NCI-H2029 treated with DMSO at 0.1 percent for 48 hours (cell line): ENCODE measurements around the gene APCDD1L.

Experiments used
- DNase-seq: peaks from one replicate; lab custom pipeline; 2025; lab: John Stamatoyannopoulos, UW

The APCDD1L gene

DNA sequence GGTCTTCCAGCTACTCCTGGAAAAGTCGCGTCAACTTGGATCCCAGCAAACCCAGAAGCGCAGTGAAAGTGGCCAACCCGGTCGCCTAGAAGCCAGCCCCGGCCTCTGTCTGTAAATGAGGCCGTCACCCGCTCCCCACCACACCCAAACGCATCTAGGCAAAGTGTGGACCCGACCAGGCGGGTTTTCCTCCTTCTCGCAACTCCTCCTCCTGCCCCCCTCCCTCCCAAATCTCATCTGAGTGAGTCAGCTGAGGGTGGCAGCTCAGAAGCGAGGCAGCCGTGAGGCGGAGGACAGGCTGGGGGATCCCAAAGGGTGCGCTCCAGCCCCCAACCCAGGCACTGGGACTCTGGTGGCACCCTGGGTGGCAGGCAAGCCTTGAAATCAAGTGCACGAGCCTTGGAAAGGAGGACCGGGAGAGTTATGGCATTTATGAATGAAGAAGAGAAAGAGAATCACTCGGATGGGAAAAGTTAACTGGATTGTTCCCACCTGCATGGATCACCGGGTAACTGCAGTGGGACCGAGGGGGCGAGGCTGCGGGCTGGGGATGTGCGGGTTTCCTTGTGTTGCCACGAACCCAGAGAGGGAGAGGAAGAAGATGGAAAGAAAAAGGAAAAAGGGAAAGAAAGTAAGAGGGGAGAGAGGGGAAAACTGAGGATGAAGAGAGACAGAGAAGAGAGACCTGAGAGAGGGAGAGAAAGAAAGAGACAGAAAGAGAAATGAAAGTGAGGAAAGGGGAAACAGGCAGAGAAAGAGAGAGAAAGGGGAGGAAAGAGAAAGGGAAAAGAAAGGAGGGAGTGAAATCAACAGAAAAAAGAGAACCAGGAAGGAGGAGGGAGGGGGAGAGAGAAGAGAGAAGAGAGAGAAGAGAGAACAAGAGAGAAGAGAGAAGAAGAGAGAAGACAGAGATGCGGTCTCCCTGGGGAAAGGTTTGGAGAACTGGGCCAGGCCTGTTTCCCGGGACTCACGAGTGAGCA, at the start of gene APCDD1L:
Gene APCDD1L (minus strand): TSS at position 167 of the 980 bp plus-strand sequence. CDS start 692 bp downstream, outside the sequence.
- DNase-seq: no peak

DNA sequence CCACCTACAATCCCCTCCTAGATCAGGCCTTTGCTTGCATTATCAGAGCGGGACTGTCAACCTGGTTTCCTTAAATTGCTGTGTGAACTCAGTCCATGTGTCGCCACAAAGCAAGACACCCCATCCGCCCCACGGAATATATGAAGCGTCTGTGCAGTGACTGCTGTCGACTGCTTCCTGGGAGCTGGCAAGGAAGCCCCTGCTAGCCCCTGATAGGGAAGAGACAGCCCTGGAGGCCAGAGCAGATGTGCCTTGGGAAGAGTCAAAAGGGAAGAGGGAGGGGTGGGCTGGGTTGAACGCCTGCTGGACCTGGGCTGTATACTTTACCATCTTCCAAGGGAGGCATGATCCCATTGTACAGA, 44.1 kb upstream of the APCDD1L start:
- no peak for DNase-seq

DNA sequence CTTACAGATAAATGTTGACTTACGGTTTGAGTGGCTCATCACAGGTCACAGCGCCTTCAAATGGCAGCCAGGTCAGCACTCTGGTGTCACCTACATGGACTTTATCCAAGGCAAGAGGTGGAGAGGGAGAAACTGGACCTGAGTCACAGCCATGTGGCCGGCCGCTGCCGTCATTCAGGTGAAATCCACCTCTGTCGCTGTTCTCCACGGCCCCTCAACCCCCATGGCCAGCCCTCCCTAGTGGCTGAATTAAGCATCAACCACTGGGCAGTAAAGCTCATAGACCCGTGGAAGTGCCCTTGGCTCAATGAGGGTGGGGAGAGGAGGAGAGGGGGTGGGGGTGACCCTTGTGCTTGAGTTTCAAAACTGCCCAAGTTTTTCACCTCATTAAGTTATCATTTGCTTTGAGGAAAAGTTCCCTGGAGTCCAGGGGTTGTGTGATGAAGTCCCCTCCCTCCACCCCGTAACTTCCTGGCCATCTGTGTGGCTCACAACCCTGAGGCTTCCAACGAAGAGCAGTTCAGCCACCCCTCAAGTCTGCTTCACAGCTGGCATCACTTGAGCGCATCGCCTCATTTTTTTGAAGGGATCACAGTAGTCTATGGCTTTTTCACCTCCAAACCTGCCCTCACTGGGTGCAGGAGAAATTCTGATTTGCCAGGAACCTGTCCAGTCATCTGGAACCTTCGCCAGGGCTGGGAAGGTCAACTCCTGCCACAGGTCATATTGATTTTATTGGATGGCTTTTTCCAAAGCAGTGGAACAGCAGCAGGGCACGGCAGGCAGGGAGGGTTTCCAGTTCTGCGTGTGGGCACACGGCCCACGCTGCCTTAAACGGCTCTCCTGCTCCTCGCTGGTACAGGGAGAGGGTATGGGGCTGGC, 43.5 kb upstream of the APCDD1L start:
- DNase-seq: no peak

DNA sequence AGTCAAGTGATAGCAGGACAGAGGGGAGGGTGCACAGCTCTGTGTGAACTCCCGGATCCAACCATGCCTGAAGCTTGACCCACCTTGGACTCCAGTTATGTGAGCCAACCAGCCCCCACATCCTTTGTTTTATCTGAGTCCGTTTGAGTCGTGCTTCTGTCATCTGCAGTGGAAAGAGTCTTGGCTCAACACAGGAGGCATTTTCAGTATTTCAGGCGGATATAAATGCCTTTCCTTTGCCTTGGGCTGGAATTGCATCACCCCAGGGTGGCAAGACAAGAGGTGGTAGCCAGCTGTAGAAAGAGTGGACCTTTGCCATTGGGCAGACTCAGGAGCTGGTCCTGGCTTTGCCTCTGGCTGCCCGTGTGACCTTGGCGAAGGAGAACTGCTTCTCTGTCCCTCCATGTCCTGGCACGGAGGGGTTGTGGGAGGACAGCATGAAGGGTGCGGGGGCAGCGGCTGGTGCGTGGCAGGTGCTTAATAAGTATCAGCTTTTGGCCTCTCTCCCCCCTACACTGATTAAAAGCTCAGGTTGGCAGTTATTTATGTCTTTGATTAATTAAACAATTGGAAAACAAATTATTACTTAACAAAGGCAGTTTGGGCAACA, 42.6 kb upstream of the APCDD1L start:
- no peak for DNase-seq

DNA sequence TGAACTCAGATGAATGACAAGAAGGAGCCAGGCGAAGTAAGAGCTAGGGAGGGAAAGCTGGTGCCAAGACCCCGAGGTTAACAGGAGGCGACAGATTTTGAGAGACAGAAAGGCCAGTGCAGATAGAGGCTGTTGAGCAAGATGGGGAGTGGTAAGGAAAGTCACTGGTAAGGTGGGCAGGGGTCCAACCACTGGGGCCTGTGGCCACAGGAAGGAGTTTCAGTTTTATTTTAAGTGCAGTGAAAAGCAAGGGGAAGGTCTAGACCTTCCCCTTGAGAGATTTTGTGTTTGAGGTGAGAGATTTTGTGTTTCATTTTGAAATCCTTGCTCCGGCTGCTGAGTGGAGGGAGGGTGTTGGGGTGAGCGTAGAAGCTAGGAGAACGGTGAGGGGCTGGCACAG, 41.8 kb upstream of the APCDD1L start:
- no peak for DNase-seq

DNA sequence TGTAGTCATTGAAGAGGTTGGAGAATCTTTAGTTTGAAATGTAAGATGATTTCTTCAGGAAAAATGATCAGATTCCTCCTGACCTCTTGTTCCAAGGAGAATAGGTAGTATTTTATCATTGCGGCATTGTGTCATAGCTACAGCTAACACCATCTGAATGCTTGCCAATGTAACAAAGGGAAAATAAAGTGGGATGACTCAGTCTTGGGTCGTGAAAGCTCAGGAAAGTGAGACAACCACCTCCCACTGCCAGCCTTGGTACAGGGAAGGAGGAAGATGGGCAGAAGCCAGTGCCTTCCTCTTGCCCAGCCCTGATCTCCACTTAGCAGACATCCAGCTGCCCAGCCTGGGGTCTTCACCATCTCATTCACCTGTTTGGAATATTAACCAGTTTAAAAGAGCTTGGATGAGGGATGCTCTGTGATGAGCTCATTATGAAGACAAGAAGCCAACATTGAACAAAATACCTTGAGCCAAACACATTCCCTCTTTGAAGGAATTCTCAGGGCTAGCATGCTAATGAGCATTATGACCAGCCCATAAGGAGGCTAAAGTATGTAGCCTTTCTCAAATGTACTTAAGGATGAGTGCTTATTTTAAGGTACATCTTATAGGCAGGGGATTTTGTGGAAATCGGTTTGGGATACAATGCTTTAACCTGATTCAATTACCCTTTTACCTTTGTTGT, 40.0 kb upstream of the APCDD1L start:
- DNase-seq: no peak

DNA sequence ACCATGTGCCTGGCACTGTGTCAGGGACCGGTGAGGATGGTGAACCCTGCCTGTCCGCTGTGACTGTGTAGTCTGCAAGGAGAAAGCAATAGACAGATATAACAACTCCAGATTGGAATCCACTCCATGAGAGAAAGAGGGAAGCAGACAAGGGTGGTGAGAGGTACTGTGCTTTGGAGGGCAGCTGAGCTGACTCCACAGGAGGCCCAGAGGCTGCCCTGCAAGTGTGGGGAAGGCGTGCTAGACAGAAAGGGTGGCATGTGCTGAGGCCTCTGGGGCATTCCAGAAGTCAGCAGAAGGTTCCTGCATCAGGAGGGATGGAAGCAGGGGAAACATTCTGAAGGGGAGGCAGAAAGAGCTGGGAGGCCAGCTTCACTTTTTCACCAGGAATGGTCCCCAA, 39.3 kb upstream of the APCDD1L start:
- DNase-seq: no peak

DNA sequence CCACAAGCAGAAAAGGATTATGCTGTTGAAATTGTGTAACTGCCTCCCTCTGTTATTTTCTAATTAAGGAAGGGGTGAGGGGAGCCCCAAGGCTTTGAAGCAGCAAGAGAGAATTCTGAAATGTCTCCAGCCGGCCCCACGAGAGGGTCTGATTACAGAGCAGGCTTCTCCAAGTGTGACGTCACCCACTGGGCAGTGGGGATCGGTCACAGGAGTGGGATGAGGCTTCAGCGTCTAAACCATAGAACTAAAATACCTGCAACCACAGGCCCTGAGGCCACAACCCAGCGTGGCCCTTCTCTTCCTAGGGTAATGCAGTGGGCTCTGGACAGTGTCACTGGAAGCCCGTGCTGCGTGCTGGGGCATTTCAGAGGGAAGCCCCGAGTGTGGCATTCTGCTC, 38.6 kb upstream of the APCDD1L start:
- DNase-seq: no peak

DNA sequence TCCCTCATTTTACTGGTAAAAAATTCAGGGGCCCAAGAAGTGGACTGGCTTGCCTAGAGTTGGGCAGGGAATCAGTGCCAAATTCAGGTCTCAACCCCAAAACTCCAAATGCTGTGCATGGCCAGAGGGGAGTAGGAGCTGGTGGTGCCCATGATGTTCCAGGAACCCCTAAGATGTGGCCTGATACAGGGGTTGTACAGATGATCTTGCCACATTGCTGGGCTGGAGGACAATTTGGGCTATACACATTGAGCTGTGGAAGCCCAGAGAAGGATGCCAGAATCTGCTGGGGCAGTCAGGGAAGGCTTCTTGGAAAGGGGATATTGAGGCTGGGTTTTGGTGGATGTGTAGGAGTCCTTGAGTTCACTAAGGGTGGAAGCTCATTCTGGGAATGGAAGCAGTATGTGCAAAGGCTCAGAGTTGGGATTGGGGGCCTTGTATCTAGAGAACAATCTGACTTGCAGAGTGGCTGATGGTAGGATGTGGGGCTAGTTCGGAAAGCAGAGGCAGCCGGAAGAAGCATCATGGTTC, 38.0 kb upstream of the APCDD1L start:
- DNase-seq: no peak

DNA sequence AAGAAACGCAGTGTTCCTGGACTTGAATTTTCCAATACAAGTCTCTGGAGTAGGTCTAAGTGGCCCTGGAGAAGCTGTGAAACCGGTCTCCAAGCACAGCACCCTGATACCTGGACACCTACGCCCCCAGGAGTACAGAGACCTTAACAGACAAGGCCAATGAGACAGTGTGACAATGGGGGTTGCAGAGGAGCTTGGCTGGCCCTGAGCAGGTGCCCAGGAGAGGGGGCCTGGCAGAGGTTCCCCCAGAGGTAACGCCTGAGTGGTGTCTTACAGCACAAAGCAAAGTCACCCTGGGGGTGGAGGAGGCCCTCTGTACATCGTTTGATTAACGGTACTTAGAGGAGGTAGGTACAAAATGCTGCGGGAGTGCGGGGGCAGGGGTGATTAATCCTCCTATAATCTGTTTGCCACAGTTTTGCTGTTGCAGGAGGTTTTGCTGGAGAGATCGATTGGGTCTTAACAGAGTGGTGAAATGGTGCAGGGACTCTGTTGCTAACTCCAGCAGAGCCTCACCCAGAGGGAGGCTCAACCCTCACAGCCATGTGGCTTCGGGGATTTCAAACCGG, 37.3 kb upstream of the APCDD1L start:
- no peak for DNase-seq

DNA sequence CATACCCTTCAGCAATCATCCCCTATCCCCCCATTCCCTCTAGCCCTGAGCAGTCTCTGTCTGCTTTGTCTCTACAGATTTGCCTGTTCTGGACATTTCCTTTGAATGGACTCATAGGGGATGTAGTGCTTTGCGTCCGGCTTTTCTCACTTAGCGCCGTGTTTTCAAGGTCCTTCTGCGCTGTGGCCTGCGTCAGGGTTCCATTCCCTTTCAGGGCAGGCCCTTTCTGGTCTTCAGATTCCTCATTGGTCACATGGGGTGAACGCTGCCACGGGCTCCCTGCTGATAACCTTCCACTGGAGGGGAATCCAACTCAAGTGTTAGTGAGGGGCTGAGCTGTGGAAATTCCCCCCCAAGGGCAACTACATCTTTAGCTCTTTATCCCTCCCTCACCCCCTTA, 36.4 kb upstream of the APCDD1L start:
- DNase-seq: no peak

DNA sequence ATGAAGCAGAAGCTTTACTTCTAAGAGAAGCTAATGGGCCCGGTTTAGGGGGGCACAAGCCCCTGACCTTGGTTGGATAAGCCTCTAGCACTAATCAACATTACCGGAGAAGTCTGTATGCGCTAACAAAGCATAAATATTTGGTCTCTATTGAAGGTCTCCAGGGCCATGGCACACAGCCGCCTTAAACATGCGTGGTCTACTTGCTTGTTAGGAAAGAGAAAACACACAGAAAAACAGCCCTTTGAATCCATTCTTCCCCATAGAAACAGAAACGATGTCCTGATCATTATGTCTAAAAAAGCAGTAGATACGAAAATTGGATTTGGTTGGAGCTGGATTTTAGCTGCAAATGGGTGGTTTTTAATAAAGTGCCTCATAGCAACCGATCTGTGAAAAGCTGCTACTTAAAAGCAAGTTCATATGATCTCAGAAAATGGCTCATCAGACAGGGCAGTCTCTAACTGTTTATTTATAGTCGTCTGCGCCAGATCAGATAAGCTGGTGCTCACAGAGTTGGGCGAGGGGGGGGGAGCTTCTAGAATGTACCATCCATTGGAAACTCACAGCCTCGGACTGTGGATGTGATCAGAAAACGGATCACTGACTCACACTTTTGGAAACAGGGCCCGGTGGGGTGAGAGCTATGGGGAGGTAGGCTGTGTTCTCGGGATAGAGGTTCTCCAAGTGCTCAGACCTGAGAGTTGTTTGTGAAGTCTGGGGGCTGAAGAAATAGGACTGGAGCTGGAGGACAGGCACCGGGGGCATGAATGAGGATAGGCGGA, 35.3 kb upstream of the APCDD1L start:
- no peak for DNase-seq

DNA sequence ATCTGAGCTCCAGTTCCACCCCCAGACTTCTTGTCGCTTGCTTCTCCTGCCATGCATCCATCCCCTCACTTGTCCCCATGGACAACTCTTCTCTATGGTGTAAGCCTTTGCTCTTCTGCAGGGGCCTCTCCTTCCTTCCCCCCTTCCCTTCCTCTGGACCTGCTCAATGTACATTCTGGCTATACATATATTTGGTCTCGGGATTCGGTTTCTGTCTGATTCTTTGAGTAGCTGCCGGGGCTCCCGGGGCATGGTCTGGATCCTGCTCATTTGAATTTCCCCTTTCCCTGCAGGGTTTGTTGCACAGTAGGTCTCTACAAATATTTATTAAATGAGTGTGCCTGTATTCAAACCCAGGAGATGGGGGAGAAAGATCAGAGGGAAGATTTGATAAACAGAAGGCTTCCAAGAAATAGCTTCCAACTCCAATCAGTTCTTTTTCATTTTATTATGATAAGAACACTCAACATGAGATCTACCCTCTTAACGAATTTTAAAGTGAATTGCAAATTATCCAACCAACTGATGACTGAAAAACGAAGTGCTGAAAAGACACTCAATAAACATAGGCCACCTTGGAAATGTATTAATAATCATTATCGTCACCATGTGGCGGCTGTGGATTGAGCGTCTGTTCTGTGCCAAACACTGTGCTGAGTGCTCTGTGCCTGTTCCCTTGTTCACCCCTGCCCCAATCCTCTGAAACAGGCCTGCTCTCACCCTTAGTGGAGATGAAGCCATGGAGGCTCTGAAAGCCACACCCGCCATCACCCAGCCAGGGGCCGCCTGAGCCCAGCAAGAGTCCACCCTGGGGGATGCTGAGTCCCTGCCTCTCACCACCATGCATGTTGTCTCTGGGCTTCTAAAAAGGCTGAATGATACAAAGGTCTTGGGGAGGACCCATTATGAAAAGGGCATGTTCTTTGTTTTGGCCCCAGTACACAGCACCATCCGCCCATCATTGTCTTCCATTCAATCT, 34.3 kb upstream of the APCDD1L start:
- DNase-seq: no peak

DNA sequence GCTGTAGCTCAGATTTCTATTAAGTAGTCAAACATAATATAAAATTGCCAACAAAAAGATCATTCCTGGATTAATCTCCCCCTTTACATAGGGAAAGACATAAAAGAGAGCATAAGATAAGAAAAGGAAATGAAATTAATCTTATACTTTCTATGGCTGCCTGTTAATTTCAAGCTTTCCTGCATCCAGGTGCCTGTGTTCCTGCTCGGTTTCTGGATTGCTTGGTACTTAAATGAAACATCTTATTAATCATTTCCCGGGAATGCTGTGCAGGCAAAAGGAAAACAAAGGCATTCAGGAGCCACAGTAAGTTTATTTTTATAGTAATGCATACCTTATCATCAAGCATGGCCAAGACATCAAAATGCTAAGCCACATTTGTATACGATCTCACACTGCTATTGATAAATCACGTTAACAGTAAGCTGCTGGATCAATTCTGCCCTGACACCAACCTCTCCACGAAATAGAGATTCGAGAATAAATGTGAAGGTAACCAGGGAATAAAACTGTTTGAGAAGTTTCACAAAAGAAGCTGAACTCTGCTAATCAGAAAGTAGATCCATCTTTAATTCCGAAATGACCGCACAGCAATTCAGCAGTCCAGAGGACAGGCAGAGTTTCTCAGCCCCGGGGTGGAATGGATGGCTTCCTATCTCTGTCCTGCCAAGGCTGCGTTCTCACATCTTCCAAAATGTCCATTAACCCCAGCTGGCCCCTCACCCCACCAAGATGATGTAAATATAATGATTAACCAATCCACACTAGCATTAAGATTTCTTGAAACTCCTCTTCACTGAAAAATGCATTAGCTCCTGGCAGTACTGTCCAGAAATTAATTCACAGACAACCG, 32.6 kb upstream of the APCDD1L start:
- DNase-seq: no peak

DNA sequence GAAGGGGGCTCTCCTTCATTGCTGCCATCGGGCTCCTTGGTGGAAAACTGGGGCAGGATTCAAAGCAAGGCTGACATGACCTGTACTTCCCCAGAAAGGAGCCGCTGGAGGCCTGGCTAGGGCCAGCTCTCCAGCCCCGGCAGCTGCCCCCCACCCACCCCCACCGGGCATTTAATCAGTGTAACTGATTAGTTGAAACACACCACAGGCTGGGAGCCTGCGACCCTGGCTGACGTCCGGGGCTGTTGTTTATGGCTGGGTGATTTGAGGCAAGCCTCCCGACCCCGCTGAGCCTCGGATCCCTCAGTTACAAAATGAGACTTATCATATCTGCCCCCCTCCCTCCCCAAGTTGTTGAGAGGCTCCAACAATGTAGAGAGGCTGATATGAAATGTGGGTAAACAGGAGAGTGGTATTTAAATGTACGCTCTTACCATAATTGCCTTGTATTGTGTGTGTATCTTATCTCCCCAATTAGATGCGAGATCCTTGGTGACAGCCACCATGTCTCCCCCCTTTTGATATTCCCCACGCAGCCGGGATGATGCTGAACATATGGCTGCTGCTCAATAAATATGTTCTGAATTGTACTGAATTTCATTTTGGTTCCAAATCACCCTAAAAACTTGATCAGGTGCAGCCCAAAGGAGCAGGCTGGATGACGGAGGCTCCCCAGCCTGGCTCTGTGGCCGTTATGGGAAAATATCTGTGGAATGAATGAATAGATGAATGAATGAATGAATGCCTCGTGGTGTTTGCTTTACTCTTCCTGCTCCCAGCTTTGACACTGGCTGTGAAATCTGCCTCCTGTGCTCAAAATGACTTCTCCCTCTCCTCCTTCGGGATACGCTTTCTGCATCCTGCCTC, 31.8 kb upstream of the APCDD1L start:
- DNase-seq: no peak

DNA sequence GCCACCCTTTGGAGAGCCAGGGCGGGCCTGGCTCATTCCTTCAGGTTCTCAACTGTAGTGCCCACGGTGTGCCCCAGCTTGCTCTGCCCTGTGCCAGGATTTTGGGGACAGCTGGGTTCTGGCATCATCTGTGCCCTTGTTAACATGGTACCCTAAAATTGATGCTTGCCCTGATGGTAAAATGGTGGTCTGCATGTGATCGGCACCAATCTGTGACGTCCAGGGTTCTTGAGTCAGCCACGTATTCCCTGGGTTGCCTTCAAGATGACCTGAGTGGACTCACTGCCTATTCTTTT, 31.2 kb upstream of the APCDD1L start:
- no peak for DNase-seq

DNA sequence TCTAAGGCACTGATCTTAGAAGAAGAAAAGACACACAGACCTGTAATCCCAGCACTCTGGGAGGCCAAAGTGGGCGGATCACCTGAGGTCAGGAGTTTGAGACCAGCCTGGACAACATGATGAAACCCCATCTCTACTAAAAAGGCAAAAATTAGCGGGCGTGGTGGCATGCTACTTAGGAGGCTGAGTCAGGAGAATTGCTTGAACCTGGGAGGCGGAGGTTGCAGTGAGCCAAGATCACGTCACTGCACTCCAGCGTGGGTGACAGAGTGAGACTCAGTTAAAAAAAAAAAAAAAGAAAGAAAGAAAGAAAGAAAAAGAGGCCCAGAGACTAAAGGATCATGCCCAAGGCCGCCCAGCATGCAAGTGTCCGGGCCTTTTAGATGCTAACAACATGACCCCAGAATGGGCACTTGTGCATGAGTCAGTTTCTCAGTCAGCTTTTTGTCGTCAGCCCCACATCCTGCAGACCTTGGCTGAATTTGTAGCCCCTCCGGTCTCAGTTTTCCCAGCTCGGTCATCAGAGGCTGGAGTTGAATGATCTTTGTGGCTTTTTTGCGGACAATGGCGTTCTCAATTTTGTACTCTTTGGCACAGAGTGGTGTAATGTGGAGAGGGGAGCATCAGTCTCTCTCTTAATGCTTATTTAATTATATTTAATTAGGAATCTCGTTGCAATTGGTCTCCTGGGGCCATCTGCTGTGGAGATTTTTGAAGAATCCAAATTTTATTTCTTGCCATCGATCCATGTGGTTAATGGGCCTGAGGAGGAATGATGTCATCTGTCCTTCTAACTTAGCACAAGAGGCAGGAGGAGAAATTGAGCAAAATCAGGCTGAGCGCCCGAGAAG, 30.6 kb upstream of the APCDD1L start:
- DNase-seq: no peak
